Measurements from ENCODE around the gene OGT.
"Not testable (repeated sequence)": the region's sequence is repeated elsewhere in the genome, so short reads cannot be mapped to it uniquely, and the experiment has no call there.

OGT gene

GRCh38 chrX:71579990-71580380 lies 47.1 kb downstream of the OGT start:
- H3K9me3 ChIP-seq (ENCODE audit: control insufficient read depth, insufficient read depth, low read length), result no peaks in the 10 kb centered on the region
- H3K4me1 ChIP-seq (ENCODE audit: insufficient read depth, low read length), result no peaks in the 10 kb centered on the region
- no peaks in the 10 kb centered on the region for H3K36me3 ChIP-seq (ENCODE audit: insufficient read depth, low read length)
- no peak overlapping the region for H3K9ac ChIP-seq (ENCODE audit: low read depth, low read length)

- Histone ChIP-seq H3K9ac (ENCODE audit: low read depth, low read length) (no peak overlapping the region), H3K9me3 (ENCODE audit: control insufficient read depth, insufficient read depth, low read length) (no peaks in the 10 kb centered on the region), H3K36me3 (ENCODE audit: insufficient read depth, low read length) (no peaks in the 10 kb centered on the region), H3K4me1 (ENCODE audit: insufficient read depth, low read length) (no peaks in the 10 kb centered on the region)
Observed at GRCh38 chrX:71581210-71581609, 48.3 kb downstream of the OGT start.

GRCh38 chrX:71586929-71587328 lies 54.0 kb downstream of the OGT start:
- H3K9ac ChIP-seq (ENCODE audit: low read depth, low read length), result no peak overlapping the region
- H3K36me3 ChIP-seq (ENCODE audit: insufficient read depth, low read length), result no peaks in the 10 kb centered on the region
- H3K9me3 ChIP-seq (ENCODE audit: control insufficient read depth, insufficient read depth, low read length), result no peaks in the 10 kb centered on the region
- H3K4me1 ChIP-seq (ENCODE audit: insufficient read depth, low read length), result no peaks in the 10 kb centered on the region

GRCh38 chrX:71593210-71593609 lies 60.3 kb downstream of the OGT start:
- not testable (repeated sequence) for H3K9me3 ChIP-seq (ENCODE audit: control insufficient read depth, insufficient read depth, low read length); H3K36me3 ChIP-seq (ENCODE audit: insufficient read depth, low read length); H3K9ac ChIP-seq (ENCODE audit: low read depth, low read length); H3K4me1 ChIP-seq (ENCODE audit: insufficient read depth, low read length)

GRCh38 chrX:71599965-71600364 lies 67.1 kb downstream of the OGT start:
- H3K9ac ChIP-seq (ENCODE audit: low read depth, low read length), result no peak overlapping the region
- H3K4me1 ChIP-seq (ENCODE audit: insufficient read depth, low read length), result no peaks in the 10 kb centered on the region
- no peaks in the 10 kb centered on the region; the same call in 1 of the 2 replicates for H3K9me3 ChIP-seq (ENCODE audit: control insufficient read depth, insufficient read depth, low read length)
- H3K36me3 ChIP-seq (ENCODE audit: insufficient read depth, low read length), result no peaks in the 10 kb centered on the region

GRCh38 chrX:71603618-71604017 lies 70.7 kb downstream of the OGT start:
- H3K9ac ChIP-seq (ENCODE audit: low read depth, low read length), result no peak overlapping the region
- no peaks in the 10 kb centered on the region for H3K36me3 ChIP-seq (ENCODE audit: insufficient read depth, low read length)
- no peaks in the 10 kb centered on the region; the same call in 1 of the 2 replicates for H3K9me3 ChIP-seq (ENCODE audit: control insufficient read depth, insufficient read depth, low read length)
- no peaks in the 10 kb centered on the region for H3K4me1 ChIP-seq (ENCODE audit: insufficient read depth, low read length)

GRCh38 chrX:71604141-71604540 lies 71.2 kb downstream of the OGT start:
- no peaks in the 10 kb centered on the region; the same call in 1 of the 2 replicates for H3K9me3 ChIP-seq (ENCODE audit: control insufficient read depth, insufficient read depth, low read length)
- H3K4me1 ChIP-seq (ENCODE audit: insufficient read depth, low read length), result no peaks in the 10 kb centered on the region
- no peaks in the 10 kb centered on the region for H3K36me3 ChIP-seq (ENCODE audit: insufficient read depth, low read length)
- H3K9ac ChIP-seq (ENCODE audit: low read depth, low read length), result no peak overlapping the region

- Histone ChIP-seq H3K9me3 (ENCODE audit: control insufficient read depth, insufficient read depth, low read length) (no peaks in the 10 kb centered on the region; the same call in 1 of the 2 replicates), H3K4me1 (ENCODE audit: insufficient read depth, low read length) (no peaks in the 10 kb centered on the region), H3K36me3 (ENCODE audit: insufficient read depth, low read length) (no peaks in the 10 kb centered on the region), H3K9ac (ENCODE audit: low read depth, low read length) (no peak overlapping the region)
Observed at GRCh38 chrX:71604796-71605568, 72.1 kb downstream of the OGT start.

GRCh38 chrX:71606536-71607216 lies 73.8 kb downstream of the OGT start:
- no peaks in the 10 kb centered on the region; the same call in 1 of the 2 replicates for H3K9me3 ChIP-seq (ENCODE audit: control insufficient read depth, insufficient read depth, low read length)
- no peaks in the 10 kb centered on the region for H3K4me1 ChIP-seq (ENCODE audit: insufficient read depth, low read length)
- H3K9ac ChIP-seq (ENCODE audit: low read depth, low read length), result no peak overlapping the region
- no peaks in the 10 kb centered on the region for H3K36me3 ChIP-seq (ENCODE audit: insufficient read depth, low read length)

GRCh38 chrX:71607488-71607887 lies 74.6 kb downstream of the OGT start:
- H3K4me1 ChIP-seq (ENCODE audit: insufficient read depth, low read length), result no peaks in the 10 kb centered on the region
- H3K9me3 ChIP-seq (ENCODE audit: control insufficient read depth, insufficient read depth, low read length), result no peaks in the 10 kb centered on the region; the same call in 1 of the 2 replicates
- no peaks in the 10 kb centered on the region for H3K36me3 ChIP-seq (ENCODE audit: insufficient read depth, low read length)
- H3K9ac ChIP-seq (ENCODE audit: low read depth, low read length), result no peak overlapping the region

GRCh38 chrX:71609095-71609750 lies 76.3 kb downstream of the OGT start:
- Histone ChIP-seq H3K9ac (ENCODE audit: low read depth, low read length) (no peak overlapping the region), H3K36me3 (ENCODE audit: insufficient read depth, low read length) (no peaks in the 10 kb centered on the region), H3K4me1 (ENCODE audit: insufficient read depth, low read length) (no peaks in the 10 kb centered on the region), H3K9me3 (ENCODE audit: control insufficient read depth, insufficient read depth, low read length) (no peaks in the 10 kb centered on the region)

GRCh38 chrX:71611736-71612135 lies 78.8 kb downstream of the OGT start:
- H3K9ac ChIP-seq (ENCODE audit: low read depth, low read length); H3K9me3 ChIP-seq (ENCODE audit: control insufficient read depth, insufficient read depth, low read length); H3K36me3 ChIP-seq (ENCODE audit: insufficient read depth, low read length); H3K4me1 ChIP-seq (ENCODE audit: insufficient read depth, low read length): not testable (repeated sequence)

- H3K9me3 ChIP-seq (ENCODE audit: control insufficient read depth, insufficient read depth, low read length), result no peaks in the 10 kb centered on the region
- H3K9ac ChIP-seq (ENCODE audit: low read depth, low read length), result no peak overlapping the region
- no peaks in the 10 kb centered on the region for H3K36me3 ChIP-seq (ENCODE audit: insufficient read depth, low read length)
- H3K4me1 ChIP-seq (ENCODE audit: insufficient read depth, low read length), result no peaks in the 10 kb centered on the region
Observed at GRCh38 chrX:71612256-71612655, 79.4 kb downstream of the OGT start.

- H3K9me3 ChIP-seq (ENCODE audit: control insufficient read depth, insufficient read depth, low read length), result 0 out of 2 replicates have a peak, but pooled peaks cover under 1% of the 10 kb centered on the region
- H3K4me1 ChIP-seq (ENCODE audit: insufficient read depth, low read length), result peaks cover 3% of the 10 kb centered on the region; the same call in 1 of the 2 replicates
- H3K9ac ChIP-seq (ENCODE audit: low read depth, low read length), result no peak overlapping the region
- no peaks in the 10 kb centered on the region for H3K36me3 ChIP-seq (ENCODE audit: insufficient read depth, low read length)
Observed at GRCh38 chrX:71615056-71615455, 82.2 kb downstream of the OGT start.

All from ES-I3 (cell line).